ENCODE data around the gene ZNF653. TPM values are rescaled to one million over a fixed set of nuclear protein-coding genes. Genes with fewer than 3 reads are reported as not detected.
A peak's percentile ranks its signal among the peaks of the same experiment; 100 is the strongest.
"Not testable (repeated sequence)": the region's sequence is repeated elsewhere in the genome, so short reads cannot be mapped to it uniquely, and the experiment has no call there.

ZNF653 gene
- total RNA-seq, 1 donor, result 2.9 TPM

- Histone ChIP-seq H3K4me2 (ENCODE audit: insufficient read depth, low read length) (peak within 1 kb of the TSS; percentile 92), H3K4me3 (ENCODE audit: insufficient read depth, low read length) (peak within 1 kb of the TSS; percentile 100), H3K36me3 (ENCODE audit: insufficient read depth, low read length) (peaks cover 25% of the 10 kb centered on the region), H3K27me3 (ENCODE audit: insufficient read depth, low read length) (no peaks in the 10 kb centered on the region), H3K27ac (ENCODE audit: low read depth, low read length) (peak within 1 kb of the TSS; percentile 67), H3K79me2 (ENCODE audit: insufficient read depth, low read length) (peaks cover 23% of the 10 kb centered on the region), H3K9me3 (ENCODE audit: low read depth, low read length) (no peaks in the 10 kb centered on the region), H4K20me1 (ENCODE audit: insufficient read depth, low read length) (peaks cover 8% of the 10 kb centered on the region), H3K4me1 (ENCODE audit: insufficient read depth, low read length) (peaks cover 13% of the 10 kb centered on the region), H2AFZ (ENCODE audit: low read length) (peak within 1 kb of the TSS; percentile 99)
- peak; percentile 86 for TF ChIP-seq CTCF (IDR thresholded peaks at IDR 0.05; ENCODE audit: extremely low read depth, low read depth, low read length)
- peak; percentile 99 for DNase-seq (ENCODE audit: insufficient read length, low spot score, missing footprints)
Observed at GRCh38 chr19:11435057-11435832, 70.4 kb downstream of the ZNF653 start, which contains the start of the genes ODAD3 and PRKCSH. ODAD3 (minus strand) TSS chr19:11435121; CDS start chr19:11435016, 105 bp downstream. PRKCSH (plus strand) TSS chr19:11435635; CDS start chr19:11436118, 483 bp downstream.

GRCh38 chr19:11434703-11435056, 71.0 kb downstream of the ZNF653 start:
- Histone ChIP-seq H3K4me2 (ENCODE audit: insufficient read depth, low read length) (peak overlapping the region; percentile 85), H2AFZ (ENCODE audit: low read length) (peak overlapping the region; percentile 99), H3K27ac (ENCODE audit: low read depth, low read length) (peak overlapping the region; percentile 6), H3K9me3 (ENCODE audit: low read depth, low read length) (no peaks in the 10 kb centered on the region), H3K4me1 (ENCODE audit: insufficient read depth, low read length) (peaks cover 13% of the 10 kb centered on the region), H3K79me2 (ENCODE audit: insufficient read depth, low read length) (peaks cover 23% of the 10 kb centered on the region), H4K20me1 (ENCODE audit: insufficient read depth, low read length) (peaks cover 8% of the 10 kb centered on the region), H3K36me3 (ENCODE audit: insufficient read depth, low read length) (peaks cover 23% of the 10 kb centered on the region), H3K27me3 (ENCODE audit: insufficient read depth, low read length) (no peaks in the 10 kb centered on the region), H3K4me3 (ENCODE audit: insufficient read depth, low read length) (peak overlapping the region; percentile 100)
- DNase-seq (ENCODE audit: insufficient read length, low spot score, missing footprints), result no peak
- TF ChIP-seq CTCF (IDR thresholded peaks at IDR 0.05; ENCODE audit: extremely low read depth, low read depth, low read length), result no peak

GRCh38 chr19:11433526-11433925, 72.1 kb downstream of the ZNF653 start:
- H3K79me2 ChIP-seq (ENCODE audit: insufficient read depth, low read length), result peaks cover 23% of the 10 kb centered on the region
- not testable (repeated sequence) for H4K20me1 ChIP-seq (ENCODE audit: insufficient read depth, low read length); H3K27me3 ChIP-seq (ENCODE audit: insufficient read depth, low read length); DNase-seq (ENCODE audit: insufficient read length, low spot score, missing footprints); H3K4me2 ChIP-seq (ENCODE audit: insufficient read depth, low read length); H3K9me3 ChIP-seq (ENCODE audit: low read depth, low read length); H3K4me3 ChIP-seq (ENCODE audit: insufficient read depth, low read length); H2AFZ ChIP-seq (ENCODE audit: low read length); H3K27ac ChIP-seq (ENCODE audit: low read depth, low read length)
- H3K4me1 ChIP-seq (ENCODE audit: insufficient read depth, low read length), result peaks cover 13% of the 10 kb centered on the region
- H3K36me3 ChIP-seq (ENCODE audit: insufficient read depth, low read length), result peaks cover 18% of the 10 kb centered on the region

Small RNAs within 50 kb of the gene (small RNA-seq; reads per million reads assigned to genes)
- gene MIR7974 (not detected), gene RN7SL833P (not detected)

Other genes starting within 250 kb of the ZNF653 start
- gene DOCK6, start 243.3 kb downstream of the ZNF653 start, total RNA-seq, result 12.7 and 183 TPM in 2 replicates
- not detected in 2 replicates for gene TSPAN16, start 209.7 kb downstream of the ZNF653 start, total RNA-seq
- gene RAB3D, start 166.2 kb downstream of the ZNF653 start, total RNA-seq, result 2.1 and 3.3 TPM in 2 replicates
- gene TMEM205, start 159.6 kb downstream of the ZNF653 start, total RNA-seq, result 29.2 and 59.4 TPM in 2 replicates
- gene CCDC159, start 159.3 kb downstream of the ZNF653 start, total RNA-seq, result 4.0 and 8.0 TPM in 2 replicates
- gene PLPPR2, start 150.4 kb downstream of the ZNF653 start, total RNA-seq, result 10.6 and 14.1 TPM in 2 replicates
- gene SWSAP1, start 131.2 kb downstream of the ZNF653 start, total RNA-seq, result 0.72 and 0.88 TPM in 2 replicates
- gene EPOR, start 121.5 kb downstream of the ZNF653 start, total RNA-seq, result 1.8 and 2.5 TPM in 2 replicates
- 0.29 and 0.36 TPM in 2 replicates for gene RGL3, start 86.5 kb downstream of the ZNF653 start, total RNA-seq
- gene ODAD3, start 70.7 kb downstream of the ZNF653 start, total RNA-seq, result under 0.01 TPM in 2 replicates
- gene PRKCSH, start 70.2 kb downstream of the ZNF653 start, total RNA-seq, result 117 and 119 TPM in 2 replicates
- gene ELAVL3, start 24.8 kb downstream of the ZNF653 start, total RNA-seq, result 0.72 TPM in 1 of 2 replicates, not detected in the other
- 36.9 and 37.1 TPM in 2 replicates for gene ECSIT, start 23.3 kb upstream of the ZNF653 start, total RNA-seq
- gene CNN1, start 33.0 kb upstream of the ZNF653 start, total RNA-seq, result 7.1 and 9.8 TPM in 2 replicates
- gene ELOF1, start 53.4 kb upstream of the ZNF653 start, total RNA-seq, result 31.2 and 42.0 TPM in 2 replicates
- 0.59 and 2.5 TPM in 2 replicates for gene ACP5, start 71.8 kb upstream of the ZNF653 start, total RNA-seq
- gene ZNF627, start 91.6 kb upstream of the ZNF653 start, total RNA-seq, result 18.9 and 20.3 TPM in 2 replicates
- 6.2 and 9.4 TPM in 2 replicates for gene ZNF823, start 233.1 kb upstream of the ZNF653 start, total RNA-seq